Upper lobe of right lung (tissue), 1 donor: Measurements from ENCODE around the gene CALM1. TPM values are rescaled to one million over a fixed set of nuclear protein-coding genes. Genes with fewer than 3 reads are reported as not detected.

ENCODE experiments used
- ATAC-seq: fragments of 200-7000 bp; cut with Tn5 transposase; one replicate; pipeline ENCODE4 v1.9.1; 2020; ENCODE audit warnings: mild to moderate bottlenecking, moderate library complexity
- DNase-seq: peaks from one replicate; pipeline ENCODE4 v3.0.0-alpha.2; 2020
- H3K27ac ChIP-seq: fragments of 200-600 bp; one replicate; pipeline ENCODE4 v1.8.0; 2022
- H3K27me3 ChIP-seq: fragments of 200-600 bp; one replicate; pipeline ENCODE4 v1.8.0; 2022; ENCODE audit warnings: mild to moderate bottlenecking
- H3K36me3 ChIP-seq: fragments of 200-600 bp; one replicate; pipeline ENCODE4 v1.8.0; 2022
- H3K4me1 ChIP-seq: fragments of 200-600 bp; one replicate; pipeline ENCODE4 v1.8.0; 2022
- H3K4me3 ChIP-seq: fragments of 200-600 bp; one replicate; pipeline ENCODE4 v1.8.0; 2022; ENCODE audit warnings: mild to moderate bottlenecking
- H3K9me3 ChIP-seq: fragments of 200-600 bp; one replicate; pipeline ENCODE4 v1.8.0; 2022
- CTCF ChIP-seq: fragments of 200-600 bp; IDR thresholded peaks from one replicate; pipeline ENCODE4 v1.8.0; 2022; ENCODE audit warnings: antibody characterized with exemption
- intact Hi-C: fragments of 100-400 bp; cut with DNase I; formaldehyde crosslinking; loops from one replicate; pipeline ENCODE4 v1.11.0; 2022
- total RNA-seq: library from RNA; stranded (reverse); fragmentation: NEBNext Ultra II Directional; extraction: Animal tissue kit (Norgen Biotek cat#: 25700); gene quantifications from one replicate; pipeline ENCODE4 v1.2.1, GENCODE V29; 2021
- donor health status: DM: no; HTN: yes; CAD: no; lungs with severe emphysema.

Gene CALM1
- total RNA-seq, 1 donor from 2014 or later, result 477 TPM

- H3K9me3 ChIP-seq, result no peaks in the 10 kb centered on the region
- DNase-seq, result no peak
- intact Hi-C loops, result no loop called here
- peaks cover 8% of the 10 kb centered on the region for H3K4me1 ChIP-seq
- H3K27ac ChIP-seq, result no peak overlapping the region
- H3K36me3 ChIP-seq, result no peaks in the 10 kb centered on the region
- H3K4me3 ChIP-seq, result no peak overlapping the region
- no peak for TF ChIP-seq CTCF
- no peaks in the 10 kb centered on the region for H3K27me3 ChIP-seq
- peak; percentile 58 for ATAC-seq
Observed at GRCh38 chr14:90426663-90427062, 29.8 kb downstream of the CALM1 start.

- Histone ChIP-seq H3K4me3 (no peak overlapping the region), H3K27me3 (no peaks in the 10 kb centered on the region), H3K9me3 (no peaks in the 10 kb centered on the region), H3K4me1 (peaks cover 8% of the 10 kb centered on the region), H3K27ac (peak overlapping the region; percentile 24), H3K36me3 (no peaks in the 10 kb centered on the region)
- intact Hi-C loops, result no loop called here
- DNase-seq, result peak; percentile 59
- no peak for ATAC-seq
- TF ChIP-seq CTCF, result no peak
Observed at GRCh38 chr14:90427848-90428426, 31.1 kb downstream of the CALM1 start.

- no peak for TF ChIP-seq CTCF
- no peak overlapping the region for H3K4me3 ChIP-seq
- no peaks in the 10 kb centered on the region for H3K27me3 ChIP-seq
- peaks cover 8% of the 10 kb centered on the region for H3K4me1 ChIP-seq
- no peak overlapping the region for H3K27ac ChIP-seq
- ATAC-seq (no peak), DNase-seq (peak; percentile 6)
- H3K36me3 ChIP-seq, result no peaks in the 10 kb centered on the region
- intact Hi-C loops, result no loop called here
- no peaks in the 10 kb centered on the region for H3K9me3 ChIP-seq
Observed at GRCh38 chr14:90428676-90429075, 31.8 kb downstream of the CALM1 start.

GRCh38 chr14:90429236-90429635, 32.4 kb downstream of the CALM1 start:
- H3K27me3 ChIP-seq, result no peaks in the 10 kb centered on the region
- DNase-seq (no peak), ATAC-seq (no peak)
- H3K4me1 ChIP-seq, result peaks cover 8% of the 10 kb centered on the region
- intact Hi-C loops, result no loop called here
- no peak for TF ChIP-seq CTCF
- H3K9me3 ChIP-seq, result no peaks in the 10 kb centered on the region
- H3K36me3 ChIP-seq, result no peaks in the 10 kb centered on the region
- H3K27ac ChIP-seq, result no peak overlapping the region
- H3K4me3 ChIP-seq, result no peak overlapping the region

GRCh38 chr14:90429754-90430153, 32.9 kb downstream of the CALM1 start:
- intact Hi-C loops, result no loop called here
- H3K9me3 ChIP-seq, result no peaks in the 10 kb centered on the region
- TF ChIP-seq CTCF, result no peak
- DNase-seq (no peak), ATAC-seq (no peak)
- no peaks in the 10 kb centered on the region for H3K36me3 ChIP-seq
- H3K4me3 ChIP-seq, result no peak overlapping the region
- no peaks in the 10 kb centered on the region for H3K27me3 ChIP-seq
- peaks cover 8% of the 10 kb centered on the region for H3K4me1 ChIP-seq
- H3K27ac ChIP-seq, result no peak overlapping the region
